Hepatocyte (in vitro differentiated cells): ENCODE data around the gene PLOD1.

Experiments used
- EZH2 ChIP-seq: fragments of 200-600 bp; sonication (generic); IDR thresholded peaks from 2 replicates; pipeline ENCODE4 v1.6.1; 2016; ENCODE audit warnings: antibody characterized with exemption, mild to moderate bottlenecking, borderline replicate concordance
- EZH2phosphoT487 ChIP-seq: fragments of 200-600 bp; sonication (generic); IDR thresholded peaks from one replicate; pipeline ENCODE4 v1.6.1; 2018; ENCODE audit warnings: antibody characterized with exemption, mild to moderate bottlenecking, low read depth, moderate library complexity; ENCODE audit not compliant: unreplicated experiment, severe bottlenecking
- TF ChIP-seq, protein P1 (sequence below): fragments of 200-600 bp; sonication (generic); IDR thresholded peaks from 2 replicates; pipeline ENCODE4 v1.5.1; 2016; ENCODE audit warnings: antibody characterized with exemption, mild to moderate bottlenecking; ENCODE audit not compliant: poor library complexity

GRCh38 chr1:11908095-11908675 lies 26.3 kb upstream of the PLOD1 start:
- TF ChIP-seq, protein P1, sequence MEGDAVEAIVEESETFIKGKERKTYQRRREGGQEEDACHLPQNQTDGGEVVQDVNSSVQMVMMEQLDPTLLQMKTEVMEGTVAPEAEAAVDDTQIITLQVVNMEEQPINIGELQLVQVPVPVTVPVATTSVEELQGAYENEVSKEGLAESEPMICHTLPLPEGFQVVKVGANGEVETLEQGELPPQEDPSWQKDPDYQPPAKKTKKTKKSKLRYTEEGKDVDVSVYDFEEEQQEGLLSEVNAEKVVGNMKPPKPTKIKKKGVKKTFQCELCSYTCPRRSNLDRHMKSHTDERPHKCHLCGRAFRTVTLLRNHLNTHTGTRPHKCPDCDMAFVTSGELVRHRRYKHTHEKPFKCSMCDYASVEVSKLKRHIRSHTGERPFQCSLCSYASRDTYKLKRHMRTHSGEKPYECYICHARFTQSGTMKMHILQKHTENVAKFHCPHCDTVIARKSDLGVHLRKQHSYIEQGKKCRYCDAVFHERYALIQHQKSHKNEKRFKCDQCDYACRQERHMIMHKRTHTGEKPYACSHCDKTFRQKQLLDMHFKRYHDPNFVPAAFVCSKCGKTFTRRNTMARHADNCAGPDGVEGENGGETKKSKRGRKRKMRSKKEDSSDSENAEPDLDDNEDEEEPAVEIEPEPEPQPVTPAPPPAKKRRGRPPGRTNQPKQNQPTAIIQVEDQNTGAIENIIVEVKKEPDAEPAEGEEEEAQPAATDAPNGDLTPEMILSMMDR: no peak
- TF ChIP-seq EZH2 (no peak), EZH2phosphoT487 (no peak)
